COLO668 (cell line): Measurements from ENCODE around the gene SNORC.
"Not testable (repeated sequence)": the region's sequence is repeated elsewhere in the genome, so short reads cannot be mapped to it uniquely, and the experiment has no call there.

ENCODE experiments used
- DNase-seq: peaks from one replicate; lab custom pipeline; 2025; ENCODE audit not compliant: unreplicated experiment; lab: John Stamatoyannopoulos, UW

SNORC gene

DNA sequence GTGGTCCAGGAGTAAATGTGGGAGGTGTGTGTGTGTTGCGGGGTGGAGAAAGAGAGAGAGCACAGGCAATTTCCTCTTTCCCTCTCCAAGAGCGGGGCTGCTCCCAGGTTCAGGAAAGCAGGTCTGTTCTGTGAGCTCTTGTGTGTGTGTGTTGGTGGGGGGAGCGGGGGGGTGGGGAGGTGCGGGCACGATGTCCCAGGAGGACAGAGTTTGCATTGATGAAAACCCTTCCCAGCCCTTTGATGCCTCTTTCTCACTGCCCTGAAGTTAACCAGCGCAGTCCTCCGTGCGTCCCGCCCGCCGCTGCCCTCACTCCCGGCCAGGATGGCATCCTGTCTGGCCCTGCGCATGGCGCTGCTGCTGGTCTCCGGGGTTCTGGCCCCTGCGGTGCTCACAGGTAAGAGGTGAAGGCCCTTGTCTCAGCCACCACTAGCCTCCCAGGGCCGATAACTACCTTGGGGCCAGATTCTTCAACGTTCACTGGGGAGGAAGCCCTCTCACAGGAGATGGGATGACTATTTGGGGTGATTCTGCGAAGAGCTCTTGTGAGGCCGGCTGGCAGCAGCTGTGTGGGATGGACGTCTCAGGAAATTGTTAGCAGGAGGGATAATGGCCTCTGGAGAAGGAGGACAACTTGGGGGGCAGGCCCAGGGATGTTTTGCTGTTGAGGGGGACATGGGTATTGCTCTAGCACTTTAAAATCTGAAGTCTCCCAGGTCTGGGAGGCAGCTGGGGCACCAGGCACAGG is at the start of gene SNORC:
TSS of gene SNORC (plus strand) at position 247 of the 748 bp plus-strand sequence. CDS start at position 325, 78 bp downstream.
- DNase-seq: no peak

DNA sequence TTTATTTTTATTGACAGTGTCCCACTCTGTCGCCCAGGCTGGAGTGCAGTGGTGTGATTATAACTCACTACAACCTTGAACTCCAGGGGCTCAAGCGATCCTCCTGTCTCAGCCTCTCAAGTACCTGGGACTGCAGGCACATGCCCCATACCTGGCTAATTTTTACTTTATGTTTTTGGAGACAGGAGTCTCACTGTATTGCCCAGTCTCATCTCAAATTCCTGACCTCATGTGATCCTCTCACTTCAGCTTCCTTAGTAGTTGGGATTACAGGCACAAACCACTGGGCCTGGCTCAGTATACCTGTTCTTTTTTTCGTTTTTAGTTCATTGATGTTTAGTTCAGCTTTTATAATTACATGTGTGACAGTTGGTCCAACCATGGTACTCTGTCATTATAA is 40.1 kb upstream of the SNORC start:
- DNase-seq: no peak

DNA sequence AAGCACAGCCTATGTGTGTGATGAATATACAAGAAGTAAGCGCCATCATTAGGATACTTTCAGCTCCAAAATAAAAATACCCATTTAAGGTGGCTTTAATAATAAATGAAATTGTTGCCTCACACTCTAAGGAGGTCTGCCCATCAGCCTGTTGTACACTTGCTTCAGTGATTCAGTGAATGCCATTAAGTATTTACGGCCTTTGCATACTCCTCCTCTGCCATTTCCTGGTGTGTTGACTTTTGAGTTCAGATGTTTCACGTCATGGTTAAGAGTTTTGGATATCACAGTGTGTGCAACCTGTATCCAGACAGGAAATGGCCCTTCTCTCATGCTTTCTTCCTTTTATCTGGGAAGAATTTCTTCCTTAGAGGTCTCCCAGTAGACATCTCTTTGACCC is 38.6 kb upstream of the SNORC start:
- DNase-seq: no peak

DNA sequence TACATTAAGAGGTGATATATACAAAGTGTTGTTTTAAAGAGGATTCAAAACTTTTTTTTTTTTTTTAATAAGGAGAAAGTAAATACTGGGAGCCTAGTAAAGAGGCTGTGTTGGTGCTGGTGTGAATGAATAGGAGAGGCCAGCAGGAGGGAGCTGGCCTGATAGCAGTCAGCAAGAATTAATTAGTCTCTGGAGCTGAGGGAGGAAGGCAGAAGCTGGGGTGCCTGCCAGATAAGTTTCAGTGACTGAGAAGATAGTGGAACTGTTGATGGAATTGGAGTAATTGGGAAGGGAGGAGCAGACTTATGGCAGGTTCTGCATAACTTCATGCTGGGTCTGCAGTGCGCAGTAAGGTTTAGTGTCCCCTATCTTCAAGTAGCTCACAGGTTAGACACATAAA is 36.2 kb upstream of the SNORC start:
- DNase-seq: no peak

DNA sequence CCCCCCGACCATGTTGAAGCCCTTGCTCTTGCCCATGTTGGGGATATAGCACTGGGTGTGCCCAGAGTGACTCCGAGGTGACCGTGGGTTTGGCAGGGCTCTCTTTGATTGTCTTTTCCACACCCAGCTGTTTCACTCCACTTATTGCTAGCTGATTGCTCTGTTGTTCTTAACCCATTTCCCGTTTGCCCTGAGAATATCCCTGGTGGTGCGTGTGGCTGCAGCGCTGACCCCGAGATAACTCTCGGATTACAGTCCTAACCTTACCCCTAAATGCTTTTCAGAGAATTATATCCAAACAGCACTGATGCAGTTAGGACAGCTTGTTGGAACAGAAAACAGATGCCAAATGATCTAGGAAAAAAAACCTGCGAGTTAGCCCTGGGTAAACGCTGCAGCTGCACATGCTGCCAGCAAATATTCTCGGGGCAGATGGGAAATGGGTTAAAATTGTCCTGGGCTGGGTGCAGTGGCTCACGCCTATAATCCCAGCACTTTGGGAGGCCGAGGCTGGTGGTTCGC is 34.3 kb upstream of the SNORC start:
- no peak for DNase-seq

DNA sequence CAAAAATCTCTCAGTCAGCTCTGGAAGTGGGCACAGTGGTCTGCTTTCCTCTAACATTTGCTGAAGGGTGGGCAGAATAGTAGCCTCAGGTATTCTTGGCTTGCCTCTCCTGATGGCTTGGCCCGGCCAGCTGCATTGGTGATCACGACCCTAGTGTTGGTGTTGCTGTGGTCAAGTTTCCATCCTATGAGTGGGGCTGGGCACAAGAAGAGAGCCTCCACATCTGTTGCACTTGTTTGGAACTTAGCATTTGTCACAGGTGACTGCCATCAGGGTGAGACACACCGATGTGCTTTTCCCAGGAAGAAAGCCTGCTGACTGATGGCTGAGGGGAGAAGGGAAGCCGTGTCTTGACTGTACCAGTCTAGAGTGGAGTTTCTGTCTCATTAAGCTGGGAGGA is 33.1 kb upstream of the SNORC start:
- DNase-seq: no peak

DNA sequence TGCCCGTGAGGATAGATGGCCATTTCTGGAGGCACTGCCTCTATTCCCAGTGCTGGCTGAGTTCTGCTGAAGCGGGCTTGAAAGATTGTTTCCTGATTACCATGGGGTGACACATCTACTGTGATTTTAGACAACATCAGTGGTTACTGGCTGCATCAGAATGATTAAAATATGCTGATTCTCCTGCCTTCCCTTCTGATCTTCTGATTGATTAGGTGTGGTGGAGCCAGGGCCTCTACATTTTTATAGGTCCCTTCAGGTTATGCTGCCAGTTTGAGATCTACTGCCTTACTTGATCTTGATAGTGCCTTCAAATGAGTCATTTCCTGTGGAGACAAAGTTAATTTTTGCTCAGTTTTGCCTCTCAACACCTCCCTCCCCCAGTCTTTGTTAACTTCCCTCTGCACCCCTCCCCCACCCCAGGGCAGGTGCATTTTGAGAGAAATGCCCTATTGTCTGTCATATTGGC is 31.6 kb upstream of the SNORC start:
- no peak for DNase-seq

DNA sequence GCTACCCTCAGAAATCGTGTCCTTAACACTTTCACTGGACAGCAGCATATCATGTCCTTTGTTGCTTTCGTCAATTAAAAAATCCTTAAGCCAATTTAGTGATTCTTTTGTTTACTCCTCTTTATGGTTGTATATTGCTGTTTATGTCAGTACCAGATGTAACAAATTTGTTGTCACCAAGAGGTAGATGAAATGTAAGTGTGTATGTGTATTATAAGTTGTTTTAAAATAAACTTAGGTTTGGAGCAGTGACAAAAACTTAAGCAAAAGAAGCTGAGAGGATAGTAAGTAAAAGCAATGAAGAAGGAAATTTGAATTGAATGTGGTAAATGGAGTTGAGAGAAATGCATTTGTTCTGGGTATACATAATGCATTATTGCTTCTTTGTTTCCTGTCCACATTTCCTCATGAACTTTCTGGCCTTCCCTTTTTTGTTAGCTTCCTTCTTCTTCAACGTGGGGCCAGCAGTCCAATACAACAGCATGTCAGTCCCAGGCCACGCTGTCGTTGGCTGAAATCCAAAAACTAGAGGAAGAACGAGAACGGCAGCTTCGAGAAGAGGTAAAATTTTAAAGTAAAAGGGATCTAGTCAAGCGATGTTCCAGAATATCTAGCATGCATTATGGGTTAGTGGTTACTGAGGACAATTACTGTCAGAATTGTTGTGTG is 30.5 kb upstream of the SNORC start:
- DNase-seq: no peak

DNA sequence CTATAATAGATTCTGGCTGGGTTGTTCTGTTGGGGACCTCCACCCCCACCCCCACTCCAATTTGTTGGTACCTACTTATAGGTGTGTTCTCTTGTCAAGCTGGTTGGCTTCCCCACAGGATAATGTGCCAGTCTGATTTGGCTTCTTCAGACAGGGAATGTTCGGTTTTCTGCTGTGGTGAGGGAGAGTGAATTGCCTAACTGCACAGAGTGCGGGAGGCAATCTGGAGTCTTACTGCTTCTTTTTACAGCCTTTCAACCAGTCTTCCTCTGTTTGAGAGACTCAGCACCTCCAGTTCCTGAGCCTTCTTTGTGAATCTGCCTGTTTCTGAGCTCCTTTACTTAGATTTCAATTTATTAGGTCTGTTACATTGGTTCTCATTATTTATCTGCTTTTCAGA is 27.4 kb upstream of the SNORC start:
- DNase-seq: no peak

DNA sequence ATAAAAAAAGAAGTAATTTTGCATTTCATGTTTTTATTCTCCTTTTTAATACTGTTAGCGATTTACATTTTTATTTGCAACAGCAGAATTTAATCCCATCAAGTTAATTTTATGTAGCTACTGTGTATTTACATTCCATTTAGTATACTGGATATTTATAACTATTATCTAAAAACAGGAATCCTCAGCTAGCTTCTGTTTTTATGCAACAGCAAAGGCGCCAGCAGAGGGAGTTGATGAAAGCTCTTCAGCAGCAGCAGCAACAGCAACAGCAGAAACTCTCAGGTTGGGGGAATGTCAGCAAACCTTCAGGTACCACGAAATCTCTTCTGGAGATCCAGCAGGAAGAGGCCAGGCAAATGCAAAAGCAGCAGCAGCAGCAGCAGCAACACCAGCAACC is 26.2 kb upstream of the SNORC start:
- no peak for DNase-seq

DNA sequence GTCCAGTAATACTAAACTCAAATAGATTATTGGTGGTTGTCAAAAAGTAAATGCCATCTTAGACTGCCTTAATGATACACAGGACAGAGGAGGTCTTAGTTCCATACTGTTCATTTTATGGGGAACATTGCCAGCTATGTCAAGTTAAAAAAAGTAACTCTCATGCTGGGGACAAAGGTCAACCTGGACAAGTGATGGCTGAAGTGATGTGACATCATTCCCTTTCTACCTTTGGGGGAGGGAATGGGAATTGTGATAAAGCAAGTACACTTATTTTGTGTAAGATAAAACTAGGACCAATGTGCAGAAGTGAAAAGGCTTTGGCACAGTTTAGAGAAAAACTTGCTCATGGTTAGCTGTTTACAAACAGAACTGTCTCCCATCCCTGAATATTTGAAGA is 24.0 kb upstream of the SNORC start:
- no peak for DNase-seq

DNA sequence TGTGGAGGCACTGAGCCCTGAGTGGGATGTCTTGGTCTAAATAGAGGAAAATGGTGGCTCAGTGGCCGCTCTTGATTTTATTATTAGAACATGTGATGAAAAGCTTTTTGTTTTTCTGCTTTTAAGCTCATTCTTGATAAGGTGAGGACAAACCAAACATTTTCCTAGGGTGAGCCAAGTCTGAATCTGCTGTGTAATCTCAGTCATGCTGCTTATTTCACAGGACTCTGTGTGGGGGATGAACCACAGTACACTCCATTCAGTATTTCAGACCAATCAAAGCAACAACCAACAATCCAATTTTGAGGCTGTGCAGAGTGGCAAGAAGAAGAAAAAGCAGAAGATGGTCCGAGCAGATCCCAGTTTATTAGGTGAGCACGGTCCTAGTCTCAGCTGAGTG is 20.0 kb upstream of the SNORC start:
- no peak for DNase-seq

DNA sequence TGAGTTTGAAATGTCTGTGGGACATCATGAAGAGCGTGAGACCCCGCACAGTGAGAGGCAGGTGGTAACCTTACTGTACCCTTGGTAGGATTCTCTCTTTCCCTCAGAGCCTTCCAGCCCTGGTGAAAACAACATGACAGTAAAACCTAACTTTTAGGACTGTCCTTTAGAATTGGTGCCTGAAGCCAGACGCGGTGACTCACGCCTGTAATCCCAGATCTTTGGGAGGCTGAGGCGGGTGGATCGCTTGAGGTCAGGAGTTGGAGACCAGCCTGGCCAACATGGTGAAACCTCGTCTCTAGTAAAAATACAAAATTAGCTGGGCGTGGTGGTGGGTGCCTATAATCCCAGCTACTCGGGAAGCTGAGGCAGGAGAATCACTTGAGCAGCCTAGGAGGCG is 18.0 kb upstream of the SNORC start:
- DNase-seq: not testable (repeated sequence)

DNA sequence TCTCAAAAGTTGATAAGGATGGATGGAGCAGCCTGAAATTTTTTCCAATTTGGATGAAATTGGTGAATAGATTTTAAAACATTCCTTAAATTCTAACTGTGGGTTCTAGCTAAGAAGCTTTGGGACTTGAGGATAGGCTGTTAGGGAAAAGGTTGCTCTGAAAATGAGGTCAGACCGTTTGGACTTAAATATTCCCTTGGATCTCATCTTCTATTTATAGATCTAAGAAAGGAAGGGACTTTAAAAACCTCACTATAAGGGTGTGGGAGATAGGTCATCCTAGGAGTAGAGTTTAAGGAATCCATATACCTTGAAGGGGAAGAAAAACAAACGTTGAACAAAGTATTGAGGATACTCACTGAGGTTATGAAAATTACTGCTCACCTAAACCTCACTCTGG is 17.4 kb upstream of the SNORC start:
- DNase-seq: no peak

DNA sequence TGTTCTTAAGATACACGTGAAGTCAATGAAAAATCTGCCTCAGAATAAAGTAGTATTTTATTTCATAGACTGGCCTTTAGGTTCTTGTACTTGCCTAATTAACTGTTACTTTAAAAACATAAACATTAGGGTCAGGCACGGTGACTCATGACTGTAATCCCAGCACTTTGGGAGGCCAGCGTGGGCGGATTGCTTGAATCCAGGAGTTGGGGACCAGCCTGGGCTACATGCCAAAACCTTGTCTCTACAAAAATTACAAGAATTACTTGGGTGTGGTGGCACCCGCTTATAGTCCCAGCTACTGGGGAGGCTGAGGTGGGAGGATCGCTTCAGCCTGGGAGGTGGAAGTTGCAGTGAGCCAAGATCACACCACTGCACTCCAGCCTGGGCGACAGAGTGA is 16.0 kb upstream of the SNORC start:
- no peak for DNase-seq

DNA sequence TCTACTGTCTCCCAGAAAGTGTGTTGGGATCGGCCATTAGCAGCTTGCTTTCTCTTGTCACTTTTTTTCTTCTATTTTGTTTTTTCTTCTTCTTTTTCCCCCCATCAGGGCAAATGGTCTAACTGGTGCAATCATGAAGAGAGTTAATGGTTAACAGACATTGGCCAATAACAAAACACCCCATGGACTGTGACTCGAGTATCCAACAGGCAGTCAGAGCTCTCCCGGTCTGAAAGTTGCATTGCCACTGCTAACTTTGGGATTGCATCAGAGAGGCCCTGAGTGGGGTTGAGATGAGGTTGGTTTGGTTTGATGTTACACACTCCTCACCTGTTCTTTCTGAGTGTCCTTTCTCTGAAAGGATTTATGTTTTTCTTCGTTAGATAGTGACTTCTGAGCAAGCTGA is 12.9 kb upstream of the SNORC start:
- DNase-seq: no peak

DNA sequence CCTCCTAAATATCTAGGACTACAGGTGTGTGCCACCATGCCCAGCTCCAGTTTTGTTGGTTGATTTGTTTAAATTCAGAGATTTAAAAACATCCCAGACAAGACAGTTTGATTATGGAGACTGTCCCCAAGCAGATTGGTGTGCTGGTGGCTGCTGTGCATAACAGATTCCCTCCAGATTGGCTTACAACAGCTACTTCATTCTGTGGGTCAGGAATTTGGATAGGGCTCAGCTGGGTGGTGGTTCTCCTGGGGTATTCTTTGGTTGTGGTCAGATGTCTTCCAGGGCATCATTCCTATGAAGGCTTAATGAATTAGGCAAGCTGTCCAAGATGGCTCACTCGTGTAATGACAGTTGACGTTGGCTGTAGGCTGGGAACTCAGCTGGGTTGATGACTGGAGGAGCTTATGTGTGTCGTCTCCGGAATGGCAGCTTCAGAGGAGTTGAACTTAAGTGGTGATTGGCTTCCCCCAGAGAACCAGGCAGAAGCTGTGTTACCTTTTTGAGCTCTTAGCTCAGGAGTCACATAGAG is 10.6 kb upstream of the SNORC start:
- no peak for DNase-seq

DNA sequence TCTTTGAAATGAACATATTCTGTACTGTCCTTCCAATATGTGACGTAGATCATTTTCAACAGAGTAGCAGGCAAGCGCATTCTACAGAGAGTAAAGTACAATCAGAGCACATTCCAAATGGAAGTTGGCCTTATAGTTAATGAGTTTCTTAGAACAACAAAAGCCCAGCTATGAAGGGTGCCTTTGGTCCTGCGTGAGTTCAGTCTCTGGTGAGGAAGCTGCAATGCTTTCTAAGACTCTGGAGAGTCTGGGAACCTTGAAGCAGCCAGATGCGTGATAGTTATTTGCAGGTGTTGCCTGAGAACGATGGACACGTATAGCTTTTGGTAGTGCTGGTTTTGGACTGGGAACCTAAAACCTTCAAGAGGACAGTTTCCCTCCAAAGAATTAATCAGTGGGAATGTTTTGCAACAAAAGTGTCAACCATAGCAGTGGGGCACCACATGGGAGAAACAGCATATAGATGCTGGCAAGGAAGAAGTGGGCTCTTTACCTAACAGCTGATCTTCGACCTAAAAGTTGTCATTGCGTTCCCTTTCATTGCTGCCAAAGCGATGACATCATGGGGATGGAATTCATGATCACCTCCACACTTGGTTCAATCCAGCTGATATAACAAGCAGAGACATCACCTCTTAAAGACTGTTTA is 9.3 kb upstream of the SNORC start:
- DNase-seq: no peak

DNA sequence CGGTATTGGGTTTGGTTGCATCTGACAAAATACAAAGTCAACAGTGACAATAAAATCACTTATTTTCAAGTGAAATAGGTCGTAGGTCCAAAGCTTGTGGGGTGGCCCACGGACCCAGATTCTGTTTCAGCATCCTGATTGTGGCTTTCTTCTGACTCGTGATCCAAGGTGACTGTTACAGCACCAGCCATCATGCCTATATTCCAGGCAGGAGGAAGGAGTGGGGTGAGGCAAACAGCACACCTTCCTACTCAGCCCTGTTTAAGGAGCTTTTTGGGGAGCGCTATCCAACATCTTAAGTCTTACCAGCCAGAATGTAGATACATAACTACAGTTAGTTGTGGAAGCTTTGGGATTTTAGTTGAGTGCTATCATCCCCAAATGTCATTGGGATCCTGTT is 8.7 kb upstream of the SNORC start:
- DNase-seq: no peak

DNA sequence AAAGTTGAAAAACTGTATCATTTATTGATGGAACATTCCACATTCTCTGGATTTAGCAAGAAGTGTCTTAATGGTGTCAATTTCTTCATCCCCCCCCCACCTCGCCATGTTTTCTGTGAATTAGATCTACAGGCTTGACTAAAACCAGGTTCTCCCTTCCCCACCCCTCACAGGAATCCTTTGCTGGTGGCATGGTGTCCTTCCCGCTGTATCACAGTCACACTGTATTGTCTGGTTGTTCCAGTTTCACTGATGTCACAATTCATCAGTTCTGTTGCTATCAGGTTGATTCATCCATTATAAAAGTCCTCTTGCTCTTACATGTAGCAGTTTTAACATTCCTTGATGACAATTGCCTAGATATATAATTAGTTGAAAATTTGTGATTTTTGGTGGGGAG is 6.1 kb upstream of the SNORC start:
- no peak for DNase-seq

DNA sequence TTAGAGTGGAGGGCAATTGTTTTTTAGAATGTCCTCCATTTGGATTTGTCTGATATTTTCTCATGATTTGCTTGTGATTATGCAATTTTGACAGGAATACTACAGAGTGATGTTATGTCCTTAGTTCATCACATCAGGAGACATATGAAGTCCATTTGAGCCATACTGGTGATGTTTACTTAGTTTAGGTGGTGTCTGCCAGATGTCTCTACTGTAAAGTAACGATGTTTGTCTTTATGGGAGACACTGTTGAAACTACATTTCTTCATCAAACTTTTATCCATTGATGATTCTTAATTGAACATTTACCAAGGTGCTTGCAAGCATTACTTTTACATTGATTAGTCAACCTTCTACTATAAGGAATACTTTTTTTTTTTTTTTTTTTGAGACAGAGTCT is 4.9 kb upstream of the SNORC start:
- DNase-seq: no peak

DNA sequence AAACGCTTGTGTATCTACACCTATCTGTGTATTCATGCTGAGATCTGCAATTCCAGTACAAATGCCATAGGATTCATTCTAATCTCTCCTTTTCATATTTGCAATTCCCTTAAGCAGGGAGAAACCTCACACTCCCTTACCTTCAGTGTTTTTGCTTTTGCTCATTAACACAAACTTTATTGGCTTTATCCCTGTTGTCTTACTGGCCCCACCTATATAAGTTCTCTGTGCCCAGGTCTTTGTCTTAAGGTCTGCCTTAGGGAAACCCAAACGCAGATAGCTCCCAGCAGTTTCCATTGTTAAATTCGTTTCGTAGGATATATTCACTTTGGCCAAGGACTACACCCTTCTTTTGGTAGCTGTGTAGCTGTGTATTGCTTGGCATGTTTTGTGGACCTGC is 4.0 kb upstream of the SNORC start:
- DNase-seq: no peak
